GM23248 (cell line): ENCODE data around the gene SCP2. TPM values are rescaled to one million over a fixed set of nuclear protein-coding genes. Genes with fewer than 3 reads are reported as not detected.

ENCODE experiments used
- DNase-seq: peaks from one replicate; pipeline ENCODE4 v3.0.0-alpha.2; 2015
- H2AFZ ChIP-seq: fragments of 200-600 bp; sonication (generic); 2 replicates; pipeline ENCODE4 v1.6.1; 2016; ENCODE audit warnings: antibody characterized with exemption
- H3F3A ChIP-seq: fragments of 200-600 bp; sonication (generic); 2 replicates; pipeline ENCODE4 v1.6.1; 2016; ENCODE audit warnings: mild to moderate bottlenecking, antibody characterized with exemption, mixed run types; ENCODE audit not compliant: insufficient read depth
- H3K27ac ChIP-seq: fragments of 200-600 bp; sonication (generic); 2 replicates; pipeline ENCODE4 v1.5.1; 2016; ENCODE audit warnings: mild to moderate bottlenecking
- H3K27me3 ChIP-seq: fragments of 200-600 bp; sonication (generic); replicated peaks from 2 replicates; pipeline ENCODE4 v1.6.1; 2016; ENCODE audit warnings: mild to moderate bottlenecking; ENCODE audit not compliant: insufficient read depth
- H3K36me3 ChIP-seq: fragments of 200-600 bp; sonication (generic); 2 replicates; pipeline ENCODE4 v1.6.1; 2016; ENCODE audit warnings: low read depth, mild to moderate bottlenecking
- H3K4me1 ChIP-seq: fragments of 200-600 bp; sonication (generic); 2 replicates; pipeline ENCODE4 v1.6.1; 2016; ENCODE audit warnings: mild to moderate bottlenecking; ENCODE audit not compliant: insufficient read depth
- H3K4me2 ChIP-seq: fragments of 200-600 bp; sonication (generic); one replicate; pipeline ENCODE4 v1.6.1; 2016; ENCODE audit warnings: mild to moderate bottlenecking; ENCODE audit not compliant: unreplicated experiment
- H3K4me3 ChIP-seq: fragments of 200-600 bp; sonication (generic); 2 replicates; pipeline ENCODE4 v1.5.1; 2016; ENCODE audit warnings: mild to moderate bottlenecking
- H3K79me2 ChIP-seq: fragments of 200-600 bp; sonication (generic); 2 replicates; pipeline ENCODE4 v1.6.1; 2016; ENCODE audit warnings: mild to moderate bottlenecking; ENCODE audit not compliant: insufficient read depth
- H3K9ac ChIP-seq: fragments of 200-600 bp; sonication (generic); 2 replicates; pipeline ENCODE4 v1.6.1; 2016; ENCODE audit warnings: mild to moderate bottlenecking
- H3K9me2 ChIP-seq: fragments of 200-600 bp; sonication (generic); 2 replicates; pipeline ENCODE4 v1.6.1; 2016; ENCODE audit warnings: mixed run types, mild to moderate bottlenecking, moderate library complexity; ENCODE audit not compliant: insufficient read depth
- H3K9me3 ChIP-seq: fragments of 200-600 bp; sonication (generic); one replicate; pipeline ENCODE4 v1.6.1; 2017; ENCODE audit warnings: low read depth
- H4K20me1 ChIP-seq: fragments of 200-600 bp; sonication (generic); 2 replicates; pipeline ENCODE4 v1.6.0; 2016; ENCODE audit not compliant: insufficient read depth
- EZH2 ChIP-seq: fragments of 200-600 bp; sonication (generic); IDR thresholded peaks from 2 replicates; pipeline ENCODE4 v1.6.1; 2018; ENCODE audit warnings: antibody characterized with exemption, mild to moderate bottlenecking; ENCODE audit not compliant: insufficient read depth, poor library complexity, severe bottlenecking
- EZH2phosphoT487 ChIP-seq: fragments of 200-600 bp; sonication (generic); IDR thresholded peaks from 2 replicates; pipeline ENCODE4 v1.6.1; 2018; ENCODE audit warnings: antibody characterized with exemption, moderate library complexity, mild to moderate bottlenecking, low read depth; ENCODE audit not compliant: insufficient read depth
- WGBS, 2 experiments: methylation state at CpG; one replicate each; pipeline ENCODE4 v1.1.6; 2015 to 2017; ENCODE audit warnings: low lambda C conversion rate in 2 of 2, low coverage in 1 of 2; ENCODE audit errors: missing lambda C conversion rate in 2 of 2; 5-methylcytosine and 5-hydroxymethylcytosine counted together
- in situ Hi-C: fragments of 300-500 bp; cut with MboI; formaldehyde crosslinking; loops from 2 replicates; pipeline ENCODE4 v1.15.0; 2020
- polyA plus RNA-seq: library from polyadenylated mRNA; unstranded; fragments of >200 nt; fragmentation: Nextera tagmentation; extraction: Ambion mirVana; gene quantifications from 2 replicates; pipeline ENCODE4 v1.2.1, GENCODE V29; 2016
- total RNA-seq: library from RNA; depleted of rRNA; stranded (reverse); fragments of >200 nt; shearing (Covaris generic); gene quantifications from 2 replicates; pipeline ENCODE4 v1.2.3, GENCODE V29; 2014

SCP2 gene
- total and polyA plus RNA-seq, 2 experiments from 2014 or later = 209 to 257 TPM

DNA sequence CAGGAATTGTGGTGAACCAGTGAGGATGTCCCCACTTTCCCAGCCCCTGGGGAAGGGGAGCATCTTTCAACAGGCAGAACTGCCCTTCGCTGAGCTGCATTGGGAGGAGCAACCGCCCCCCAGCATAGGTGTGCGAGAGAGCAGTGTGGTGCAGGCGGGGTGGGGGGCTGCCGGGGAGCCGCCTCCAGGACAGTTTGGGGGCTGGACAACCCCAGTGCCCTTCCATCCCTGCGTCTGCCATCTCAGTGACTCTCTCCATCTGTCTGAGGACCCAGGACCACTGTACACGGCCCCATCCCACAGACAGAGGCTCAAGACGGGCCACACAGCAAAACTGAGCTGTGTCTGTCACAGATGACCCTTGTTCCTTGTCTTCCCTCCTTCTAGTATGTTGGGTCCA, 149.1 kb downstream of the SCP2 start:
- Histone ChIP-seq H3K4me3 (no peak overlapping the region), H3K4me2 (no peak overlapping the region), H3K4me1 (no peaks in the 10 kb centered on the region), H3F3A (no peaks in the 10 kb centered on the region), H3K36me3 (no peaks in the 10 kb centered on the region), H3K27me3 (no peaks in the 10 kb centered on the region), H3K9me3 (no peaks in the 10 kb centered on the region), H3K79me2 (no peaks in the 10 kb centered on the region), H3K9me2 (no peaks in the 10 kb centered on the region), H3K9ac (no peak overlapping the region), H2AFZ (no peak overlapping the region), H3K27ac (no peak overlapping the region), H4K20me1 (no peaks in the 10 kb centered on the region)
- in situ Hi-C loops = no loop called here
- no peak for DNase-seq
- 88 to 90% methylated on average over 8 of the region's 9 CpGs for WGBS, 2 experiments
- no peak for TF ChIP-seq EZH2
- no peak for TF ChIP-seq EZH2phosphoT487

DNA sequence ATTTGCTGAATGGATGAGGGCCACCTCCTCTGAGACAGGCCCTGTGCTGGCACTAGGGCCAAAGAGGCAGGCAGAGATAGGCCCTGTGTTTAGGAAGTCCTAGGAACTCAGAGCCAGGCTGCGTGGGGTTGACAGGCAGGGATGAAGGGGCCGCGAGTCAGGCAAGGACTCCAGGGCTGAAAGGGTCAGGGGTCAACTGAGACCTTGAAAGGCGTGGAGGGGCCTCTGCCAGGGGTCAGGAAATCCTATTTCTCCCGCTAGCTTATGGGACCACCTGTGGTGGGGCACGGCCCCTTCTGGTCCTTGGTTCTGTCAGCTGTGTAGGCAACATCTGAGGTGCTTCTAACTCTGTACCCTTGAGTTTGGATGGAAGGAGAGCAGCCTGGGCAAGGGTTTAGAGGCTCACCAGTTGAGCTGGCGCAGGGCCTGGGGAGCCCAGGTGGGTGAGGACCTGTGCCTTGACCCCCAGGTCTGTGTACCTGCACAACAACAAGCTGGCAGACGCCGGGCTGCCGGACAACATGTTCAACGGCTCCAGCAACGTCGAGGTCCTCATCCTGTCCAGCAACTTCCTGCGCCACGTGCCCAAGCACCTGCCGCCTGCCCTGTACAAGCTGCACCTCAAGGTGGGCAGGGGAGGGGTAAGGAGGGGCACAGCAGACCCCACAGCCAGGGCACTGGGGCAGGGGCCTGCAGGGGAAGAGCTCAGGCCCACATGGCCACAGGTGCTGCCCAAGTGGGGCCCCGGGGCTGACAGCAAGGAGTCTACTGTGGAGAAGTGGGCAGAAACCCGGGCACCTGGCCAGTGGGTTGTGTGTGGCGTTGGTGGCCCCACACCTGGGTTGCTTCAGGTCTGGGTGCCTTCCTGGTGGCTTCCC, 149.9 kb downstream of the SCP2 start:
- no peak overlapping the region for H3K4me2 ChIP-seq
- H3K79me2 ChIP-seq = no peaks in the 10 kb centered on the region
- H3K9me3 ChIP-seq = no peaks in the 10 kb centered on the region
- TF ChIP-seq EZH2phosphoT487 = no peak
- H2AFZ ChIP-seq = no peak overlapping the region
- no peaks in the 10 kb centered on the region for H3K36me3 ChIP-seq
- no peaks in the 10 kb centered on the region for H3K9me2 ChIP-seq
- no peak for DNase-seq
- WGBS, 2 experiments = 84 to 89% methylated on average over 18 to 19 of the region's 19 CpGs
- H3K9ac ChIP-seq = no peak overlapping the region
- in situ Hi-C loops = no loop called here
- no peaks in the 10 kb centered on the region for H3F3A ChIP-seq
- H4K20me1 ChIP-seq = no peaks in the 10 kb centered on the region
- no peaks in the 10 kb centered on the region for H3K27me3 ChIP-seq
- H3K4me3 ChIP-seq = no peak overlapping the region
- H3K4me1 ChIP-seq = no peaks in the 10 kb centered on the region
- no peak overlapping the region for H3K27ac ChIP-seq

DNA sequence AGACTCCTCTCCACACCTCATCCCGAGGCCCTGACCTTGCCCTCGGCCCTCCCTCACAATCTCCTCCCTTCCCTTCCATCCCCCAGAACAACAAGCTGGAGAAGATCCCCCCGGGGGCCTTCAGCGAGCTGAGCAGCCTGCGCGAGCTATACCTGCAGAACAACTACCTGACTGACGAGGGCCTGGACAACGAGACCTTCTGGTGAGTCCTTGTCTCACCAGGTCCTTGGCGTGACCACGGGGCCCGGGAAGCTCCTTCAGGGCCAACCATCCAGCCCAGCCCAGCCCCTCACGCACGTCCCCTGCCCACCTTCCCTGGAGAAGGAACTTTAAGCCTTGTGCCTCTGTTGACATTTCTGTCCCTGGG, 150.5 kb downstream of the SCP2 start:
- in situ Hi-C loops = no loop called here
- Histone ChIP-seq H3K4me3 (no peak overlapping the region), H3K4me2 (no peak overlapping the region), H3K9me2 (no peaks in the 10 kb centered on the region), H3K36me3 (no peaks in the 10 kb centered on the region), H3F3A (no peaks in the 10 kb centered on the region), H3K9me3 (no peaks in the 10 kb centered on the region), H4K20me1 (no peaks in the 10 kb centered on the region), H3K4me1 (no peaks in the 10 kb centered on the region), H3K79me2 (no peaks in the 10 kb centered on the region), H3K27ac (no peak overlapping the region), H3K9ac (no peak overlapping the region), H2AFZ (no peak overlapping the region), H3K27me3 (no peaks in the 10 kb centered on the region)
- no peak for DNase-seq
- TF ChIP-seq EZH2 (no peak), EZH2phosphoT487 (no peak)
- 91 to 92% methylated on average over 13 of the region's 13 CpGs for WGBS, 2 experiments

DNA sequence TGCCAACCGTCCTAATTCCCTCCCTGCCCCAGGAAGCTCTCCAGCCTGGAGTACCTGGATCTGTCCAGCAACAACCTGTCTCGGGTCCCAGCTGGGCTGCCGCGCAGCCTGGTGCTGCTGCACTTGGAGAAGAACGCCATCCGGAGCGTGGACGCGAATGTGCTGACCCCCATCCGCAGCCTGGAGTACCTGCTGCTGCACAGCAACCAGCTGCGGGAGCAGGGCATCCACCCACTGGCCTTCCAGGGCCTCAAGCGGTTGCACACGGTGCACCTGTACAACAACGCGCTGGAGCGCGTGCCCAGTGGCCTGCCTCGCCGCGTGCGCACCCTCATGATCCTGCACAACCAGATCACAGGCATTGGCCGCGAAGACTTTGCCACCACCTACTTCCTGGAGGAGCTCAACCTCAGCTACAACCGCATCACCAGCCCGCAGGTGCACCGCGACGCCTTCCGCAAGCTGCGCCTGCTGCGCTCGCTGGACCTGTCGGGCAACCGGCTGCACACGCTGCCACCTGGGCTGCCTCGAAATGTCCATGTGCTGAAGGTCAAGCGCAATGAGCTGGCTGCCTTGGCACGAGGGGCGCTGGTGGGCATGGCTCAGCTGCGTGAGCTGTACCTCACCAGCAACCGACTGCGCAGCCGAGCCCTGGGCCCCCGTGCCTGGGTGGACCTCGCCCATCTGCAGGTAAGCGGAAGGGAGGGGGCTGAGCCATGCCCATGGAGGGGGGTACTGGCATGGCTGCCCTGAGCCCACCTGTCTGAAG, 151.4 kb downstream of the SCP2 start:
- no peak for DNase-seq
- TF ChIP-seq EZH2 (no peak), EZH2phosphoT487 (no peak)
- Histone ChIP-seq H3K9ac (no peak overlapping the region), H3K9me2 (no peaks in the 10 kb centered on the region), H2AFZ (no peak overlapping the region), H3K36me3 (no peaks in the 10 kb centered on the region), H3K27ac (no peak overlapping the region), H3K4me2 (no peak overlapping the region), H4K20me1 (no peaks in the 10 kb centered on the region), H3K4me3 (no peak overlapping the region), H3K27me3 (no peaks in the 10 kb centered on the region), H3F3A (no peaks in the 10 kb centered on the region), H3K79me2 (no peaks in the 10 kb centered on the region), H3K4me1 (no peaks in the 10 kb centered on the region), H3K9me3 (no peaks in the 10 kb centered on the region)
- in situ Hi-C loops = no loop called here
- 90 to 92% methylated on average over 44 to 46 of the region's 46 CpGs for WGBS, 2 experiments
